Smooth muscle cell (in vitro differentiated cells): ENCODE measurements around the gene ARHGEF11. TPM values are rescaled to one million over a fixed set of nuclear protein-coding genes. Genes with fewer than 3 reads are reported as not detected.

Experiments
- DNase-seq: peaks from one replicate; lab custom pipeline; 2025; ENCODE audit not compliant: unreplicated experiment; lab: John Stamatoyannopoulos, UW
- H2AFZ ChIP-seq: fragments of 200-600 bp; sonication (generic); 2 replicates; pipeline ENCODE4 v1.6.0; 2016; ENCODE audit warnings: antibody characterized with exemption, low read depth, mild to moderate bottlenecking
- H3F3A ChIP-seq: fragments of 200-600 bp; sonication (generic); 2 replicates; pipeline ENCODE4 v1.6.0; 2017; ENCODE audit warnings: antibody characterized with exemption, low read depth
- H3K27ac ChIP-seq: fragments of 200-600 bp; sonication (generic); 2 replicates; pipeline ENCODE4 v1.5.1; 2016; ENCODE audit warnings: low read depth, mild to moderate bottlenecking
- H3K27me3 ChIP-seq: fragments of 200-600 bp; sonication (generic); 2 replicates; pipeline ENCODE4 v1.6.1; 2016; ENCODE audit warnings: low read depth, mild to moderate bottlenecking
- H3K36me3 ChIP-seq: fragments of 200-600 bp; sonication (generic); 2 replicates; pipeline ENCODE4 v1.5.1; 2016; ENCODE audit warnings: low read depth
- H3K4me1 ChIP-seq: fragments of 200-600 bp; sonication (generic); 2 replicates; pipeline ENCODE4 v1.5.1; 2016; ENCODE audit warnings: low read depth
- H3K4me2 ChIP-seq: fragments of 200-600 bp; sonication (generic); 2 replicates; pipeline ENCODE4 v1.6.0; 2016; ENCODE audit warnings: mild to moderate bottlenecking
- H3K4me3 ChIP-seq: fragments of 200-600 bp; sonication (generic); 2 replicates; pipeline ENCODE4 v1.5.1; 2016; ENCODE audit warnings: mild to moderate bottlenecking
- H3K79me2 ChIP-seq: fragments of 200-600 bp; sonication (generic); 2 replicates; pipeline ENCODE4 v1.6.0; 2016; ENCODE audit warnings: low read depth, mild to moderate bottlenecking
- H3K9ac ChIP-seq: fragments of 200-600 bp; sonication (generic); 2 replicates; pipeline ENCODE4 v1.6.0; 2016; ENCODE audit warnings: low read depth
- H3K9me3 ChIP-seq: fragments of 200-600 bp; sonication (generic); replicated peaks from 2 replicates; pipeline ENCODE4 v1.5.1; 2016; ENCODE audit warnings: low read depth
- H4K20me1 ChIP-seq: fragments of 200-600 bp; sonication (generic); 2 replicates; pipeline ENCODE4 v1.6.0; 2016; ENCODE audit warnings: low read depth
- WGBS: methylation state at CpG from one replicate; pipeline ENCODE4 v1.1.7; 2016; ENCODE audit warnings: low lambda C conversion rate; 5-methylcytosine and 5-hydroxymethylcytosine counted together
- polyA plus RNA-seq: library from polyadenylated mRNA; unstranded; fragments of >200 nt; fragmentation: Nextera tagmentation; extraction: Ambion mirVana; gene quantifications from 2 replicates; pipeline ENCODE4 v1.2.1, GENCODE V29; 2016
- total RNA-seq: library from RNA; depleted of rRNA; stranded (reverse); fragments of >200 nt; gene quantifications from 2 replicates; pipeline ENCODE4 v1.2.3, GENCODE V29; 2014
- TF ChIP-seq, protein P1 (sequence below): fragments of 200-600 bp; sonication (generic); IDR thresholded peaks from 2 replicates; pipeline ENCODE4 v1.5.1; 2017; ENCODE audit warnings: borderline replicate concordance, mild to moderate bottlenecking, antibody characterized with exemption; ENCODE audit not compliant: insufficient read depth, poor library complexity, severe bottlenecking

Gene ARHGEF11
- total and polyA plus RNA-seq, 2 experiments from 2014 or later = 15.1 to 20.1 TPM

DNA sequence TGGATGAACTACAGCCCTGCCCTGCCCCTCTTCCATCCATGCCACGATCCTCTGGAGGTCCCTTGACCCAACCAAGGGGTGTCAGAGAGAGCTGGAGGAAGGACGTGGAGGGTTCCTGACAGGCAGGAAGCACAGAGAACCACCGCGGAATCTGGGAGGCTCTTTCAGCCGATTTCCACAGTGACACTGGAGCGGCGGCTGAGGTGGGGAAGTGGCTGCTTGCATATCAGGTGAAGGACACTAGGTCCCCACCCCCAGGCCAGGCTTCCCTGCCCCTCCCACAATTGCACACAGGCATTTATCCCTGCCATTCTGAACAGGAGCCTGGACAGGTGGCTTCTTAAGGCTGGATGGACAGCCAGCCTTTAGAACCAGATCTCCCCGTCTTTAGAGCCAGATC, 107.7 kb downstream of the ARHGEF11 start:
- TF ChIP-seq, protein P1, sequence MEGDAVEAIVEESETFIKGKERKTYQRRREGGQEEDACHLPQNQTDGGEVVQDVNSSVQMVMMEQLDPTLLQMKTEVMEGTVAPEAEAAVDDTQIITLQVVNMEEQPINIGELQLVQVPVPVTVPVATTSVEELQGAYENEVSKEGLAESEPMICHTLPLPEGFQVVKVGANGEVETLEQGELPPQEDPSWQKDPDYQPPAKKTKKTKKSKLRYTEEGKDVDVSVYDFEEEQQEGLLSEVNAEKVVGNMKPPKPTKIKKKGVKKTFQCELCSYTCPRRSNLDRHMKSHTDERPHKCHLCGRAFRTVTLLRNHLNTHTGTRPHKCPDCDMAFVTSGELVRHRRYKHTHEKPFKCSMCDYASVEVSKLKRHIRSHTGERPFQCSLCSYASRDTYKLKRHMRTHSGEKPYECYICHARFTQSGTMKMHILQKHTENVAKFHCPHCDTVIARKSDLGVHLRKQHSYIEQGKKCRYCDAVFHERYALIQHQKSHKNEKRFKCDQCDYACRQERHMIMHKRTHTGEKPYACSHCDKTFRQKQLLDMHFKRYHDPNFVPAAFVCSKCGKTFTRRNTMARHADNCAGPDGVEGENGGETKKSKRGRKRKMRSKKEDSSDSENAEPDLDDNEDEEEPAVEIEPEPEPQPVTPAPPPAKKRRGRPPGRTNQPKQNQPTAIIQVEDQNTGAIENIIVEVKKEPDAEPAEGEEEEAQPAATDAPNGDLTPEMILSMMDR = no peak
- Histone ChIP-seq H3K27ac (no peak overlapping the region), H2AFZ (no peak overlapping the region), H3K79me2 (no peaks in the 10 kb centered on the region), H3K9me3 (no peaks in the 10 kb centered on the region), H3K4me2 (no peak overlapping the region), H3K9ac (no peak overlapping the region), H3F3A (no peaks in the 10 kb centered on the region), H3K27me3 (no peaks in the 10 kb centered on the region), H3K36me3 (no peaks in the 10 kb centered on the region), H4K20me1 (no peaks in the 10 kb centered on the region), H3K4me1 (no peaks in the 10 kb centered on the region), H3K4me3 (no peak overlapping the region)
- 95% methylated on average over 8 of the region's 8 CpGs for WGBS
- DNase-seq = no peak

- Histone ChIP-seq H3K9me3 (no peaks in the 10 kb centered on the region), H3K4me1 (no peaks in the 10 kb centered on the region), H2AFZ (no peak overlapping the region), H3K36me3 (no peaks in the 10 kb centered on the region), H3K27ac (no peak overlapping the region), H3K9ac (no peak overlapping the region), H3K4me2 (no peak overlapping the region), H3K4me3 (no peak overlapping the region), H3F3A (no peaks in the 10 kb centered on the region), H3K79me2 (no peaks in the 10 kb centered on the region), H3K27me3 (peaks cover 4% of the 10 kb centered on the region), H4K20me1 (no peaks in the 10 kb centered on the region)
- TF ChIP-seq, protein P1 = no peak
- WGBS = 89% methylated on average over 10 of the region's 10 CpGs
- no peak for DNase-seq
Observed at GRCh38 chr1:156936721-156937220, 108.8 kb downstream of the ARHGEF11 start.

- no peak overlapping the region for H2AFZ ChIP-seq
- H3K9me3 ChIP-seq = no peaks in the 10 kb centered on the region
- no peak overlapping the region for H3K4me2 ChIP-seq
- no peaks in the 10 kb centered on the region for H3F3A ChIP-seq
- no peak overlapping the region for H3K27ac ChIP-seq
- H3K79me2 ChIP-seq = no peaks in the 10 kb centered on the region
- no peak overlapping the region for H3K4me3 ChIP-seq
- DNase-seq = no peak
- H4K20me1 ChIP-seq = no peaks in the 10 kb centered on the region
- H3K9ac ChIP-seq = no peak overlapping the region
- H3K36me3 ChIP-seq = no peaks in the 10 kb centered on the region
- H3K4me1 ChIP-seq = no peaks in the 10 kb centered on the region
- 100% methylated on average over 5 of the region's 5 CpGs for WGBS
- H3K27me3 ChIP-seq = peaks cover 9% of the 10 kb centered on the region
- TF ChIP-seq, protein P1 = no peak
Observed at GRCh38 chr1:156936191-156936590, 109.4 kb downstream of the ARHGEF11 start.

GRCh38 chr1:156935505-156936128, 109.9 kb downstream of the ARHGEF11 start:
- H3K27me3 ChIP-seq = peaks cover 15% of the 10 kb centered on the region
- H3K9ac ChIP-seq = no peak overlapping the region
- H3K27ac ChIP-seq = no peak overlapping the region
- H3K79me2 ChIP-seq = no peaks in the 10 kb centered on the region
- TF ChIP-seq, protein P1 = no peak
- H2AFZ ChIP-seq = no peak overlapping the region
- 94% methylated on average over 16 of the region's 17 CpGs for WGBS
- no peaks in the 10 kb centered on the region for H3K9me3 ChIP-seq
- no peaks in the 10 kb centered on the region for H3F3A ChIP-seq
- no peaks in the 10 kb centered on the region for H4K20me1 ChIP-seq
- no peak overlapping the region for H3K4me3 ChIP-seq
- no peak for DNase-seq
- H3K4me1 ChIP-seq = no peaks in the 10 kb centered on the region
- H3K36me3 ChIP-seq = no peaks in the 10 kb centered on the region
- no peak overlapping the region for H3K4me2 ChIP-seq
